ENCODE data around the gene GIMAP7. TPM values are rescaled to one million over a fixed set of nuclear protein-coding genes. Genes with fewer than 3 reads are reported as not detected.

Gene GIMAP7
- total RNA-seq, 5 donors from 2014 or later (not counting 1 experiment from before 2014, with no cell fraction given): 76.8 to 430 (median 392) TPM

- H3K27me3 ChIP-seq (replicated peaks in 1 of 2; ENCODE audit: control insufficient read depth in 2 of 2, extremely low read depth in 1 of 2, insufficient read depth in 2 of 2, low read length in 1 of 2): no peaks in the 10 kb centered on the region
- H3K4me3 ChIP-seq (ENCODE audit: control insufficient read depth in 1 of 2, extremely low read depth in 1 of 2, low read length in 1 of 2): no peak overlapping the region
- Mint-ChIP-seq H3K27ac (peak overlapping the region; percentile 95), H3K27me3 (no peaks in the 10 kb centered on the region), H3K4me1 (peaks cover 84 to 92% (median 87%) of the 10 kb centered on the region in 3 donors), H3K36me3 (peaks cover 44% of the 10 kb centered on the region), H3K9me3 (peaks cover 16 to 31% (median 19%) of the 10 kb centered on the region in 3 donors), H3K4me3 (peak overlapping the region; percentile 32 to 63 (median 60))
- H3K4me1 ChIP-seq (ENCODE audit: control insufficient read depth in 1 of 2, extremely low read depth in 1 of 2, insufficient read depth in 2 of 2, low read length in 2 of 2): peaks cover 39 to 41% of the 10 kb centered on the region in 2 experiments
- no peaks in the 10 kb centered on the region for H3K36me3 ChIP-seq (ENCODE audit: control insufficient read depth in 2 of 2, extremely low read depth in 1 of 2, insufficient read depth in 1 of 2, low read length in 1 of 2)
- peak; percentile 89 to 92 (median 90) for ATAC-seq (replicated peaks in 1 of 4)
- H3K9me3 ChIP-seq: no peaks in the 10 kb centered on the region
- H3K27ac ChIP-seq (ENCODE audit: low read length): peak overlapping the region; percentile 81
- POLR2A ChIA-PET: interaction anchor here (0.6 to 2.5 kb wide), 9 partner anchors 10 to 630 kb away, joined by 3 to 10 read pairs (median 5); partner anchors contain the start of gene GIMAP7 (in 2 of the 2)
- CTCF ChIA-PET: interaction anchor here (0.5 to 1.8 kb wide), 15 partner anchors 13 to 1346 kb away, joined by 3 to 11 read pairs (median 3); no protein-coding TSS in a partner anchor
- DNase-seq: peak in 23 of 35 experiments; percentile 30 to 70 (median 39)
These were observed 12.2 kb upstream of the GIMAP7 start for GRCh38 chr7:150502519-150502918.

GRCh38 chr7:150503155-150503554, 11.5 kb upstream of the GIMAP7 start:
- H3K4me1 ChIP-seq (ENCODE audit: control insufficient read depth in 1 of 2, extremely low read depth in 1 of 2, insufficient read depth in 2 of 2, low read length in 2 of 2): peaks cover 44 to 45% of the 10 kb centered on the region in 2 experiments
- no peaks in the 10 kb centered on the region for H3K9me3 ChIP-seq
- Mint-ChIP-seq H3K27me3 (no peaks in the 10 kb centered on the region), H3K36me3 (peaks cover 37% of the 10 kb centered on the region), H3K27ac (peak overlapping the region; percentile 95), H3K4me3 (peak overlapping the region; percentile 32 to 63 (median 60)), H3K9me3 (peaks cover 14 to 26% (median 14%) of the 10 kb centered on the region in 3 donors), H3K4me1 (peaks cover 84 to 92% (median 87%) of the 10 kb centered on the region in 3 donors)
- WGBS (ENCODE audit: insufficient coverage): no CpG with 5 or more reads among the region's 4 CpGs
- peak in 1 of 4 experiments; percentile 6 for ATAC-seq (replicated peaks in 1 of 4)
- no peak for DNase-seq
- H3K27ac ChIP-seq (ENCODE audit: low read length): peak overlapping the region; percentile 81
- CTCF ChIA-PET: interaction anchor here in 1 of 2 donors (1.1 to 1.8 kb wide), 5 partner anchors 15 to 54 kb away, joined by 3 to 11 read pairs (median 4); no protein-coding TSS in a partner anchor
- H3K27me3 ChIP-seq (replicated peaks in 1 of 2; ENCODE audit: control insufficient read depth in 2 of 2, extremely low read depth in 1 of 2, insufficient read depth in 2 of 2, low read length in 1 of 2): no peaks in the 10 kb centered on the region
- POLR2A ChIA-PET: interaction anchor here (0.6 to 2.5 kb wide), 9 partner anchors 10 to 631 kb away, joined by 3 to 10 read pairs (median 5); partner anchors contain the start of genes GIMAP7 (in 2 of the 2) and ABCB8 (in 1 of the 2)
- H3K4me3 ChIP-seq (ENCODE audit: control insufficient read depth in 1 of 2, extremely low read depth in 1 of 2, low read length in 1 of 2): no peak overlapping the region
- no peaks in the 10 kb centered on the region for H3K36me3 ChIP-seq (ENCODE audit: control insufficient read depth in 2 of 2, extremely low read depth in 1 of 2, insufficient read depth in 1 of 2, low read length in 1 of 2)

GRCh38 chr7:150503581-150503980, 11.1 kb upstream of the GIMAP7 start:
- peaks cover 84 to 93% (median 88%) of the 10 kb centered on the region in 3 donors for H3K4me1 Mint-ChIP-seq
- ChIA-PET CTCF (interaction anchor here in 1 of 2 donors (0.7 kb wide), 1 partner anchor 56 kb away, joined by 3 read pairs; no protein-coding TSS in a partner anchor), POLR2A (interaction anchor here (1.0 to 2.5 kb wide), 4 partner anchors 11 to 524 kb away, joined by 5 to 10 read pairs (median 7); partner anchors contain the start of genes GIMAP7 (in 2 of the 2) and ABCB8 (in 1 of the 2))
- peaks cover 33% of the 10 kb centered on the region for H3K36me3 Mint-ChIP-seq
- Histone ChIP-seq H3K4me3 (ENCODE audit: control insufficient read depth in 1 of 2, extremely low read depth in 1 of 2, low read length in 1 of 2) (no peak overlapping the region), H3K36me3 (ENCODE audit: control insufficient read depth in 2 of 2, extremely low read depth in 1 of 2, insufficient read depth in 1 of 2, low read length in 1 of 2) (no peaks in the 10 kb centered on the region), H3K27ac (ENCODE audit: low read length) (peak overlapping the region; percentile 81), H3K9me3 (no peaks in the 10 kb centered on the region), H3K4me1 (ENCODE audit: control insufficient read depth in 1 of 2, extremely low read depth in 1 of 2, insufficient read depth in 2 of 2, low read length in 2 of 2) (peaks cover 48 to 49% of the 10 kb centered on the region in 2 experiments), H3K27me3 (replicated peaks in 1 of 2; ENCODE audit: control insufficient read depth in 2 of 2, extremely low read depth in 1 of 2, insufficient read depth in 2 of 2, low read length in 1 of 2) (no peaks in the 10 kb centered on the region)
- ATAC-seq (replicated peaks in 1 of 4): no peak
- no peak for DNase-seq
- peak overlapping the region; percentile 95 for H3K27ac Mint-ChIP-seq
- peaks cover 12 to 23% (median 13%) of the 10 kb centered on the region in 3 donors for H3K9me3 Mint-ChIP-seq
- whole genome bisulfite sequencing (ENCODE audit: insufficient coverage): no CpG with 5 or more reads among the region's 3 CpGs
- peak overlapping the region; percentile 60 to 76 (median 63) for H3K4me3 Mint-ChIP-seq
- H3K27me3 Mint-ChIP-seq: no peaks in the 10 kb centered on the region

GRCh38 chr7:150507947-150508602, 6.6 kb upstream of the GIMAP7 start:
- peak overlapping the region; percentile 99 to 100 for H3K27ac Mint-ChIP-seq
- no peaks in the 10 kb centered on the region for H3K27me3 ChIP-seq (replicated peaks in 1 of 2; ENCODE audit: control insufficient read depth in 2 of 2, extremely low read depth in 1 of 2, insufficient read depth in 2 of 2, low read length in 1 of 2)
- no CpG with 5 or more reads among the region's 4 CpGs for WGBS (ENCODE audit: insufficient coverage)
- H3K9me3 Mint-ChIP-seq: peaks cover 5 to 16% (median 7%) of the 10 kb centered on the region in 3 donors
- H3K9me3 ChIP-seq: peaks cover 2% of the 10 kb centered on the region
- DNase-seq (no peak), ATAC-seq (replicated peaks in 1 of 4) (peak; percentile 63 to 70 (median 66))
- POLR2A ChIA-PET: interaction anchor here in 1 of 2 donors (0.5 kb wide), 1 partner anchor 57 kb away, joined by 3 read pairs; the partner anchor contains the start of gene GIMAP8
- peak overlapping the region; percentile 88 for H3K27ac ChIP-seq (ENCODE audit: low read length)
- H3K4me1 Mint-ChIP-seq: peaks cover 91 to 96% (median 96%) of the 10 kb centered on the region in 3 donors
- CTCF ChIA-PET: no interaction called here
- H3K4me3 Mint-ChIP-seq: peak overlapping the region; percentile 76 to 95 (median 79)
- H3K36me3 ChIP-seq (ENCODE audit: control insufficient read depth in 2 of 2, extremely low read depth in 1 of 2, insufficient read depth in 1 of 2, low read length in 1 of 2): no peaks in the 10 kb centered on the region
- H3K4me3 ChIP-seq (ENCODE audit: control insufficient read depth in 1 of 2, extremely low read depth in 1 of 2, low read length in 1 of 2): peak overlapping the region; percentile 32 to 36
- peaks cover 72 to 73% of the 10 kb centered on the region in 2 experiments for H3K4me1 ChIP-seq (ENCODE audit: control insufficient read depth in 1 of 2, extremely low read depth in 1 of 2, insufficient read depth in 2 of 2, low read length in 2 of 2)
- no peaks in the 10 kb centered on the region for H3K27me3 Mint-ChIP-seq
- H3K36me3 Mint-ChIP-seq: peaks cover 11% of the 10 kb centered on the region

GRCh38 chr7:150511048-150511447, 3.6 kb upstream of the GIMAP7 start:
- Histone ChIP-seq H3K4me3 (ENCODE audit: control insufficient read depth in 1 of 2, extremely low read depth in 1 of 2, low read length in 1 of 2) (no peak overlapping the region), H3K9me3 (peaks cover 2% of the 10 kb centered on the region), H3K36me3 (ENCODE audit: control insufficient read depth in 2 of 2, extremely low read depth in 1 of 2, insufficient read depth in 1 of 2, low read length in 1 of 2) (peaks cover 0 to 3% of the 10 kb centered on the region in 2 donors), H3K27ac (ENCODE audit: low read length) (peak overlapping the region; percentile 88), H3K27me3 (replicated peaks in 1 of 2; ENCODE audit: control insufficient read depth in 2 of 2, extremely low read depth in 1 of 2, insufficient read depth in 2 of 2, low read length in 1 of 2) (no peaks in the 10 kb centered on the region), H3K4me1 (ENCODE audit: control insufficient read depth in 1 of 2, extremely low read depth in 1 of 2, insufficient read depth in 2 of 2, low read length in 2 of 2) (peaks cover 60 to 64% of the 10 kb centered on the region in 2 experiments)
- peaks cover 82 to 84% (median 83%) of the 10 kb centered on the region in 3 donors for H3K4me1 Mint-ChIP-seq
- H3K4me3 Mint-ChIP-seq: peak overlapping the region; percentile 23 to 95 (median 46)
- ATAC-seq (replicated peaks in 1 of 4): no peak
- WGBS (ENCODE audit: insufficient coverage): no CpG with 5 or more reads among the region's 2 CpGs
- DNase-seq: no peak
- no peaks in the 10 kb centered on the region for H3K27me3 Mint-ChIP-seq
- H3K9me3 Mint-ChIP-seq: peaks cover 5 to 16% (median 7%) of the 10 kb centered on the region in 3 donors
- ChIA-PET POLR2A (interaction anchor here (0.6 to 0.8 kb wide), 3 partner anchors 22 to 53 kb away, joined by 3 to 4 read pairs (median 3); no protein-coding TSS in a partner anchor), CTCF (interaction anchor here in 1 of 2 donors (1.6 kb wide), 1 partner anchor 244 kb away, joined by 3 read pairs; no protein-coding TSS in a partner anchor)
- peak overlapping the region; percentile 99 to 100 for H3K27ac Mint-ChIP-seq
- peaks cover 22% of the 10 kb centered on the region for H3K36me3 Mint-ChIP-seq

GRCh38 chr7:150513758-150514157, 914 bp upstream of the GIMAP7 start:
- DNase-seq: no peak
- H3K4me3 ChIP-seq (ENCODE audit: control insufficient read depth in 1 of 2, extremely low read depth in 1 of 2, low read length in 1 of 2): peak overlapping the region; percentile 93 to 94
- Mint-ChIP-seq H3K4me1 (peaks cover 58 to 59% (median 58%) of the 10 kb centered on the region in 3 donors), H3K27me3 (no peaks in the 10 kb centered on the region), H3K36me3 (peaks cover 42% of the 10 kb centered on the region), H3K4me3 (peak overlapping the region; percentile 95 to 100 (median 99)), H3K27ac (peak overlapping the region; percentile 99 to 100), H3K9me3 (peaks cover 5 to 16% (median 7%) of the 10 kb centered on the region in 3 donors)
- H3K4me1 ChIP-seq (ENCODE audit: control insufficient read depth in 1 of 2, extremely low read depth in 1 of 2, insufficient read depth in 2 of 2, low read length in 2 of 2): peaks cover 42 to 48% of the 10 kb centered on the region in 2 experiments
- no peak for ATAC-seq (replicated peaks in 1 of 4)
- no peaks in the 10 kb centered on the region for H3K27me3 ChIP-seq (replicated peaks in 1 of 2; ENCODE audit: control insufficient read depth in 2 of 2, extremely low read depth in 1 of 2, insufficient read depth in 2 of 2, low read length in 1 of 2)
- H3K9me3 ChIP-seq: peaks cover 2% of the 10 kb centered on the region
- CTCF ChIA-PET: interaction anchor here (0.5 to 1.3 kb wide), 4 partner anchors 63 to 241 kb away, joined by 3 to 6 read pairs (median 4); partner anchors contain the start of gene GIMAP8 (in 2 of the 2)
- peak overlapping the region; percentile 88 for H3K27ac ChIP-seq (ENCODE audit: low read length)
- H3K36me3 ChIP-seq (ENCODE audit: control insufficient read depth in 2 of 2, extremely low read depth in 1 of 2, insufficient read depth in 1 of 2, low read length in 1 of 2): peaks cover 0 to 3% of the 10 kb centered on the region in 2 donors
- POLR2A ChIA-PET: interaction anchor here (0.9 to 2.3 kb wide), 6 partner anchors 9 to 243 kb away, joined by 3 to 12 read pairs (median 4); no protein-coding TSS in a partner anchor
- 96% methylated on average over 10 of the region's 17 CpGs for WGBS (ENCODE audit: insufficient coverage)

Data from T-cell (primary cell).